ENCODE measurements around the gene MARCO.
"Not testable (repeated sequence)": the region's sequence is repeated elsewhere in the genome, so short reads cannot be mapped to it uniquely, and the experiment has no call there.

MARCO gene

DNA sequence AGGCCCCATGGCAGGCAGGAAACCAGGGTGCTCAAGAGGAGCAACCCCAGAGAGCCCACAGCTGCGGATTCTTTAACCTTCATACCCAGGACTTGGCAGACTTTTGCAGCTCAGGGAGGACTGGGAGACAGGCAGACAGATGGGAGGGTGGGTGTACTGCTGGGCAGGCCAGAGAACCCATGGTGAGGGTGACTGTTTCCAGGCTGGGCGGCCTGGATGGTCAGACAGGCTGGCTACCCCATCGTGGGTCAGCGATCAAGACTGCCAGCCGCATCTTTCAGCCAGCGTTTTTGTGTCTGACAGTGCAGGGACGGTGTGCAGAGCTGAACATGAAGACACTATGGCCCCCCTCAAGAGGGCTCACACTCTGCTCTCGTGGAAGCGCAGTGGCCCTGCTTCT, 82.2 kb downstream of the MARCO start:
- Histone ChIP-seq H3K4me3 (ENCODE audit: low read depth in 1 of 5, low read length in 5 of 5) (no peak overlapping the region), H3K4me1 (ENCODE audit: control insufficient read depth in 5 of 5, insufficient read depth in 5 of 5, low read length in 5 of 5) (no peaks in the 10 kb centered on the region), H3K9ac (ENCODE audit: low read length in 5 of 5) (no peak overlapping the region), H3K36me3 (ENCODE audit: control insufficient read depth in 5 of 5, insufficient read depth in 5 of 5, low read length in 5 of 5) (no peaks in the 10 kb centered on the region), H3K9me3 (ENCODE audit: control insufficient read depth in 5 of 5, low read length in 5 of 5) (peaks cover 0 to 4% (median 0%) of the 10 kb centered on the region in 5 donors), H3K27me3 (ENCODE audit: control insufficient read depth in 5 of 5, insufficient read depth in 4 of 5, low read length in 5 of 5) (peaks cover 0 to 7% (median 0%) of the 10 kb centered on the region in 5 donors), H3K27ac (ENCODE audit: low read depth, low read length) (no peak overlapping the region)

DNA sequence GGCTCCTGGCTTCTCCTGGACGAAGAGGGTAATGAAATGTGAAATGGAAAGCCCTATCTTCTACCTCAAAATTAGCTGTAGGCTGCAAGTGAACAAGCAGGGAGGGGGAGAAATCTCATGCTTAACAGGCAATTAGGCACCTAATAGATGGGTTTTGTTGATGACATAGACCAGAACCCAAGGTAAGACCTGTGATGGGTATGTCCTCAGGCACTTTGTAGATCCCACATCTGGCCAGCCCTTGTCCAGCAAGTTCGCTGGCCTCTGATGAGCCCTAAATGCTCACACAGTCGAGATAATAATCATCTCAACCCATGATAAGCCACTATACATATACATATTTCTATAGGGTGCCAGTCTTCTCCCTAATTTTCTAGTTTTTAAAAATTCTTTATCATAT, 82.6 kb downstream of the MARCO start:
- Histone ChIP-seq H3K4me3 (ENCODE audit: low read depth in 1 of 5, low read length in 5 of 5) (no peak overlapping the region), H3K9ac (ENCODE audit: low read length in 5 of 5) (no peak overlapping the region), H3K4me1 (ENCODE audit: control insufficient read depth in 5 of 5, insufficient read depth in 5 of 5, low read length in 5 of 5) (no peaks in the 10 kb centered on the region), H3K36me3 (ENCODE audit: control insufficient read depth in 5 of 5, insufficient read depth in 5 of 5, low read length in 5 of 5) (no peaks in the 10 kb centered on the region), H3K9me3 (ENCODE audit: control insufficient read depth in 5 of 5, low read length in 5 of 5) (peaks cover 0 to 4% (median 0%) of the 10 kb centered on the region in 5 donors), H3K27ac (ENCODE audit: low read depth, low read length) (no peak overlapping the region), H3K27me3 (ENCODE audit: control insufficient read depth in 5 of 5, insufficient read depth in 4 of 5, low read length in 5 of 5) (peaks cover 0 to 7% (median 0%) of the 10 kb centered on the region in 5 donors)

DNA sequence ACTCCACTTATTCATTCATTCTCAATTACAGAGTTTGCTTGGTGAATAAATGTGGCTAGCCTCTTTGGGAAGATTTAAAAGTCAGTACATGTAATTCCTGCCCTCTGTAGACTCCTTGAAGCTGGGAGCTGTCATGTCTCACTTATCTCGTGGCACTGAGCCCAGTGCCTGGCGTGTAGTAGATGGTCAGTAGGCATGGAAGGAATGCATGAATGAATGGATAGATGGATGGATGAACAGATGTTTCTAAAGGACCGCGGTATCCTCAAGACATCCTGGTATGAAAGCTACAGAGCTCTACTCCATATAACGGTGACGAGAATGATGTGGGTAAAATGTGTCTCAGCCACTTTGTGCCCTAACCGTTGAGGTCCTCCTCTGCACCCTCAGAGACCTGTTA, 83.0 kb downstream of the MARCO start:
- no peaks in the 10 kb centered on the region for H3K4me1 ChIP-seq (ENCODE audit: control insufficient read depth in 5 of 5, insufficient read depth in 5 of 5, low read length in 5 of 5)

DNA sequence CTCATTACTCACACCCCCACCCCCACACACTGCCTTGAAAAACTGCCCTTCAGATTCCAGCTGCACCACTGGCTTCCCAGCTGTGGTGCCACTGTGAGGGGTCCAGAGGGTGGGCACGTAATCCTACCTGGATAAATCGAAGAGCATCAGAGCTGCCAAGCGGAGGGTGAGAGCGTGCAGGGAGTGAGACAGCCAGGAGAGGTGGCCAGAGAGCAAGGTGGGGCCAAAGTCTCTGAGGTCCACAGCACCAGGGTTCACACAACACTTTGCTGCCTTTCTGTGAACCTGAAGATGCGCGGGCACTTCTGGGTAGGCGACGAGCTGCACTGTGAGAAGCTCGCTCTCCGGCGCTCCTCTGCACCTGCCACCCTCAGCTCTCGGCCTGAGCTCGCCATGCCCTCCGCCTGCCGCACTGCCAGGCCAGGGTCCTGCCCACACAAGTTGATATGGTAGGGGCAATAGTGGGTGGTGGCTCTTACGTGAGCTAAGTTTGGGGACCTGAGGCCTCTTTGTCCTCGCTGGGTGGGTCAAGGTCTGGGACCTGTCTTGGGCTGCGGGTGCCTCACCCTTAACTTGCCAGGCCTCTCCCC, 83.9 kb downstream of the MARCO start:
- Histone ChIP-seq H3K4me1 (ENCODE audit: control insufficient read depth in 5 of 5, insufficient read depth in 5 of 5, low read length in 5 of 5) (no peaks in the 10 kb centered on the region), H3K4me3 (ENCODE audit: low read depth in 1 of 5, low read length in 5 of 5) (no peak overlapping the region), H3K27ac (ENCODE audit: low read depth, low read length) (no peak overlapping the region), H3K9me3 (ENCODE audit: control insufficient read depth in 5 of 5, low read length in 5 of 5) (peaks cover 0 to 4% (median 0%) of the 10 kb centered on the region in 5 donors), H3K27me3 (ENCODE audit: control insufficient read depth in 5 of 5, insufficient read depth in 4 of 5, low read length in 5 of 5) (peaks cover 0 to 7% (median 0%) of the 10 kb centered on the region in 5 donors), H3K9ac (ENCODE audit: low read length in 5 of 5) (no peak overlapping the region), H3K36me3 (ENCODE audit: control insufficient read depth in 5 of 5, insufficient read depth in 5 of 5, low read length in 5 of 5) (no peaks in the 10 kb centered on the region)

More for the DNA sequence above, 83.0 kb downstream of the MARCO start:
- H3K27ac ChIP-seq (ENCODE audit: low read depth, low read length), result no peak overlapping the region
- no peak overlapping the region for H3K4me3 ChIP-seq (ENCODE audit: low read depth in 1 of 5, low read length in 5 of 5)
- peaks cover 0 to 7% (median 0%) of the 10 kb centered on the region in 5 donors for H3K27me3 ChIP-seq (ENCODE audit: control insufficient read depth in 5 of 5, insufficient read depth in 4 of 5, low read length in 5 of 5)
- H3K9me3 ChIP-seq (ENCODE audit: control insufficient read depth in 5 of 5, low read length in 5 of 5), result peaks cover 0 to 4% (median 0%) of the 10 kb centered on the region in 5 donors
- H3K9ac ChIP-seq (ENCODE audit: low read length in 5 of 5), result no peak overlapping the region
- no peaks in the 10 kb centered on the region for H3K36me3 ChIP-seq (ENCODE audit: control insufficient read depth in 5 of 5, insufficient read depth in 5 of 5, low read length in 5 of 5)

DNA sequence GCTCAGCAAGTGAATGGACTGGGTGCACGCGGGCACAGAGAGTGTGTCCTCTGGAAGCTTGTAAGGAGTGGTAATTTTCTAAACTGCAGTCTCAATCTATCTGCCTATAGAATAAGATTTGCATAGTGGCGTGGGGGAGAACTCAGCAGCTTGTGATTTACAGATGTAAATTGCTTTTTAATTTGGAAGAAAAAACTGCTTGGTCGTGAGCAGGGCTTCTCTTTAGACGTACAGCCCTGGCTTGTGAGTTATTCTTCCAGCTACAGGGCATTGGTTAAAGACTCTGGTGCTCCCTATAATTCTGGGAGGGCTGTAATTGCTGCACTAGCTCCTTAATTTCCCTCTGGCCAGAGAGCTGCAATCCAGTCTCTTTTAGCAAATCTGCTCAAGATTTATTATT, 84.9 kb downstream of the MARCO start:
- Histone ChIP-seq H3K9ac (ENCODE audit: low read length in 5 of 5) (no peak overlapping the region), H3K4me1 (ENCODE audit: control insufficient read depth in 5 of 5, insufficient read depth in 5 of 5, low read length in 5 of 5) (no peaks in the 10 kb centered on the region), H3K4me3 (ENCODE audit: low read depth in 1 of 5, low read length in 5 of 5) (no peak overlapping the region), H3K27me3 (ENCODE audit: control insufficient read depth in 5 of 5, insufficient read depth in 4 of 5, low read length in 5 of 5) (peaks cover 0 to 7% (median 0%) of the 10 kb centered on the region in 5 donors), H3K36me3 (ENCODE audit: control insufficient read depth in 5 of 5, insufficient read depth in 5 of 5, low read length in 5 of 5) (no peaks in the 10 kb centered on the region), H3K27ac (ENCODE audit: low read depth, low read length) (no peak overlapping the region), H3K9me3 (ENCODE audit: control insufficient read depth in 5 of 5, low read length in 5 of 5) (peaks cover 0 to 4% (median 0%) of the 10 kb centered on the region in 5 donors)

DNA sequence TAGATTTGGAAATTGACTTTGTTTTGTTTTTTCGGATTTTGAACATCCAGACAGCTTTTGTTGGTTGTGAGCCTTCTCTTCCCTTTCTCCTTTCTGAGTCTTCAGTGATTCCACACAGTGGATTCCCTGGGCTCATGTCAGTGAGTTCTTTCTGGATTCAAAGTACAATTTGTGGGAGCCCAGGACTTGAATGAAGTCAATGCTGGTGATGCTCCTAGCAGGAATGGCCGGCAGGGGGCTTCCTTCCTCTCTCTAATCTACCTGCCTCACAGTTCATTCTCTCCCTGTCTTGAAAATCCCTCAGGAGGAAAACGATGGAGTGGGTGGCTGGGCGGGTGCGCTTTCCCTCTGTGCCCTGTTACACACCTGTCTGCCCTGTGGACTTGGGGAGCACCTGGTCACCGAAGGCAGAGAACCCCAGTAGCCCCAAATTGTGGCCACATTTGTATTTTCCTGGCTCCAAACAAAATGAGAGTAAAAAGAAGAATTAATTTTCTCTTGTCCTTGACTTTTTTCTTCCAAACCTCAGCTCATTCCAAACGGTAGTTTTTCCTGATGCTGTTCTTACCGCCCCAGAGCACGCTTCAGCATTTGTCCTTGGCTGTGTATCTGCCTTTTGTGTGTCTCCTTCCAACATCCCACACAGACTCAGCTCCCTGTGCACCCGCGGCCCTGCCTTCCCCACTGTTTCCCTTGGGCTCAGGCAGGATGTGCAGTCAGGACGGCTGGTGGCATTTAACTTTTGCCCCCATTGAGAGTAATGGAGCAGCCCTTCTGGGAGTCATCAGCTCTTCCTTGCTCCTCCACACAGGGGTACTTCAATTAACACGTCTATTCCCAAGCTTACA, 86.6 kb downstream of the MARCO start:
- no peak overlapping the region for H3K27ac ChIP-seq (ENCODE audit: low read depth, low read length)
- no peak overlapping the region for H3K4me3 ChIP-seq (ENCODE audit: low read depth in 1 of 5, low read length in 5 of 5)
- H3K4me1 ChIP-seq (ENCODE audit: control insufficient read depth in 5 of 5, insufficient read depth in 5 of 5, low read length in 5 of 5), result no peaks in the 10 kb centered on the region
- H3K9ac ChIP-seq (ENCODE audit: low read length in 5 of 5), result no peak overlapping the region
- H3K27me3 ChIP-seq (ENCODE audit: control insufficient read depth in 5 of 5, insufficient read depth in 4 of 5, low read length in 5 of 5), result peaks cover 0 to 7% (median 0%) of the 10 kb centered on the region in 5 donors
- H3K36me3 ChIP-seq (ENCODE audit: control insufficient read depth in 5 of 5, insufficient read depth in 5 of 5, low read length in 5 of 5), result no peaks in the 10 kb centered on the region
- peaks cover 0 to 4% (median 0%) of the 10 kb centered on the region in 5 donors for H3K9me3 ChIP-seq (ENCODE audit: control insufficient read depth in 5 of 5, low read length in 5 of 5)

DNA sequence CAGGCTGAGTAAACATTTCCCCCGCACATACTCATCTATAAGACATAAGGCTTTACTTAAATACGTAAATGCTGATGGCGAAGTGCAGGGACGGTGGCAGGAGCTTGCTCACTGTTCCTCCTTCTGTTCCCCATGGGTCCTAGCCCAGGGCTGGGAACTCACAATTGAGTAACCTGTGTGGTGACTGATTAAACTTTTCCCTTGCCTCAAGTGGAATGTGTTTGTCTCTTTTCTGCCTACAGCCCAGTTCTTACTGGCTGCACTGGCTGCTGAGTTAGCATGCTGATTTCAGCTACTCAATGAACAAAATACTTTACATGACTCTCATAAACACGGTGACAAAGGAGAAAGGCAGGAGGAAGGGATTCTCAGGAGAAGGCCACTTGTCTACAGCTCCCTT, 87.3 kb downstream of the MARCO start:
- no peaks in the 10 kb centered on the region for H3K4me1 ChIP-seq (ENCODE audit: control insufficient read depth in 5 of 5, insufficient read depth in 5 of 5, low read length in 5 of 5)
- no peak overlapping the region for H3K4me3 ChIP-seq (ENCODE audit: low read depth in 1 of 5, low read length in 5 of 5)
- no peak overlapping the region for H3K9ac ChIP-seq (ENCODE audit: low read length in 5 of 5)
- peaks cover 0 to 4% (median 0%) of the 10 kb centered on the region in 5 donors for H3K9me3 ChIP-seq (ENCODE audit: control insufficient read depth in 5 of 5, low read length in 5 of 5)
- no peak overlapping the region for H3K27ac ChIP-seq (ENCODE audit: low read depth, low read length)
- peaks cover 0 to 4% (median 0%) of the 10 kb centered on the region in 5 donors for H3K27me3 ChIP-seq (ENCODE audit: control insufficient read depth in 5 of 5, insufficient read depth in 4 of 5, low read length in 5 of 5)
- no peaks in the 10 kb centered on the region for H3K36me3 ChIP-seq (ENCODE audit: control insufficient read depth in 5 of 5, insufficient read depth in 5 of 5, low read length in 5 of 5)

DNA sequence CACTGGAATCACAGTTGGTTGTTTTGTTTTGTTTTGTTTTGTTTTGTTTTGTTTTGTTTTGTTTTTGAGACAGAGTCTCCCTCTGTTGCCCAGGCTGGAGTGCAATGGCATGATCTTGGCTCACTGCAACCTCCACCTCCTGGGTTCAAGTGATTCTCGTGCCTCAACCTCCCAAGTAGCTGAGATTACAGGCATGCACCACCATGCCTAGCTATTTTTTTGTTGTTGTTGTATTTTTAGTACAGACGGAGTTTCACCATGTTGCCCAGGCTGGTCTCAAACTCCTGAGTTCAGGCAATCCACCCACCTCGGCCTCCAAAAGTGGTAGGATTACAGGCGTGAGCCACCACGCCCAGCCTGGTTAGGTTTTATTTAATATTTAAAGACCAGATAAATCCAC, 95.9 kb downstream of the MARCO start:
- H3K4me1 ChIP-seq (ENCODE audit: control insufficient read depth in 5 of 5, insufficient read depth in 5 of 5, low read length in 5 of 5); H3K9me3 ChIP-seq (ENCODE audit: control insufficient read depth in 5 of 5, low read length in 5 of 5); H3K9ac ChIP-seq (ENCODE audit: low read length in 5 of 5); H3K27ac ChIP-seq (ENCODE audit: low read depth, low read length); H3K36me3 ChIP-seq (ENCODE audit: control insufficient read depth in 5 of 5, insufficient read depth in 5 of 5, low read length in 5 of 5); H3K27me3 ChIP-seq (ENCODE audit: control insufficient read depth in 5 of 5, insufficient read depth in 4 of 5, low read length in 5 of 5); H3K4me3 ChIP-seq (ENCODE audit: low read depth in 1 of 5, low read length in 5 of 5): not testable (repeated sequence)

DNA sequence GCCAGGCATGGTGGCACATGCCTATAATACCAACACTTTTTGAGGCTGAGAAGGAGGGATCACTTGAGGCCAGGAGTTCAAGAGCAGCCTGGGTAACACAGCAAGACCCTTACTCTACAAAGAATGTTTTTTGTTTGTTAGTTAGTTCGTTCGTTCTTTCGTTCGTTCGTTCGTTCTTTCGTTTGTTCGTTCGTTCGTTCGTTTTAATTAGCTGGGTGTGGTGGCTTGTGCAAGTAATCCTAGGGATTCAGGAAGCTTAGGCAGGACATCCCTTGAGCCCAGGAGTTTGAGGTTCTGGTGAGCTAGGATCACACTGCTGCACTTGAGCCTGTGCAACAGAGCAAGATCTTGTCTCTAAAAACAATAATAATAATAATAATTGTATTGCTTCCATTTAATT, 98.7 kb downstream of the MARCO start:
- H3K9ac ChIP-seq (ENCODE audit: low read length in 5 of 5), result no peak overlapping the region
- no peak overlapping the region for H3K4me3 ChIP-seq (ENCODE audit: low read depth in 1 of 5, low read length in 5 of 5)
- peaks cover 0 to 5% (median 0%) of the 10 kb centered on the region in 5 donors for H3K9me3 ChIP-seq (ENCODE audit: control insufficient read depth in 5 of 5, low read length in 5 of 5)
- no peaks in the 10 kb centered on the region for H3K36me3 ChIP-seq (ENCODE audit: control insufficient read depth in 5 of 5, insufficient read depth in 5 of 5, low read length in 5 of 5)
- no peaks in the 10 kb centered on the region for H3K4me1 ChIP-seq (ENCODE audit: control insufficient read depth in 5 of 5, insufficient read depth in 5 of 5, low read length in 5 of 5)
- H3K27me3 ChIP-seq (ENCODE audit: control insufficient read depth in 5 of 5, insufficient read depth in 4 of 5, low read length in 5 of 5), result no peaks in the 10 kb centered on the region
- no peak overlapping the region for H3K27ac ChIP-seq (ENCODE audit: low read depth, low read length)

Measured in subcutaneous abdominal adipose tissue (tissue), 5 donors.